NCI-H2171 (cell line): Measurements from ENCODE around the gene DHX35.
"Not testable (repeated sequence)": the region's sequence is repeated elsewhere in the genome, so short reads cannot be mapped to it uniquely, and the experiment has no call there.

ENCODE experiments used
- DNase-seq: peaks from one replicate; lab custom pipeline; 2025; lab: John Stamatoyannopoulos, UW

The DHX35 gene

DNA sequence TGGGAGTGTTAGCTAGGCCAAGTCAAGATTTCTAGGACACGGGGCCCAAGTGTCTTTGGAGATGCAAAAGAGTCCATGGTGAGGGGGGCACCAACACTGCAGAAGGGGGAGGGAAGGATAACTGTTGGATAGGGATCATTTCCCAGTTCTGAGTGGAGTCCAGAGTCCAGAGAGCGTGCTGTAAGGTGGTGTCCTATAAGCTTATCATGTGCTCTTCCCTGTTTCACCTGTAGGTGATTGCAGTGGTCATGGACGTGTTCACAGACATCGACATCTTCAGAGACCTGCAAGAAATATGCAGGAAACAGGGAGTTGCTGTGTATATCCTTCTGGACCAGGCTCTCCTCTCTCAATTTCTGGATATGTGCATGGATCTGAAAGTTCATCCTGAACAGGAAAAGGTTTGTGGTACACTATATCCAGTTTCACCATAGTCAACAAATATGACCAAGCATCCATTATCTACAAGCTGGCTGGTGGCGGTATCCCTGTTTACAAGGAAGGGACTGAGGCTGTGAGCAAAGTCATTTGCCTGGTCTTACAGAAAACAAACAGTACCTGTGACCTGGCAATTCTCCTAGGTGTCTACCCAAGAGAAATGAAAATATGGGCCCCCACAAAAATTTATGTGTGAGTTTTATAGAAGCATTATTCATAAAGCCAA is 20.3 kb upstream of the DHX35 start:
- no peak for DNase-seq

DNA sequence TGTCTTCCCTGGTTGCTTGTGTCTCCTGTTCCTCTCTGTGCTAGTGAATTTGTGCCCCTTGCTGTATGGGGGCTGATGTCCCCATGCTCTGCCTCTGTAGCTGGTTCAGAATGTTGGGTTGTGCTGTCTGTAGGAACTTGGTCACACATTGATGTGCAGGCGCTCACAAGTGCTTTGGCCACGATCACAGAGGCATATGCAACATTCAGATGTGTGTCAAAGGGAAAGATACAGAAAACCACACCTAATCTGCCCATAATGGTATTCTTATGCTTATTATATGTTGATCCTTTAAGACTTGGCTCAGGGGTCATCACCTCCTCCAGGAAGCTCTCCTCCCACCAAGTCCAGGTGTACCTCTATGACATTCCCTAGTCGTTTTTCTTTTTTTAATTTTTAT is 17.1 kb upstream of the DHX35 start:
- DNase-seq, result no peak

GRCh38 chr20:38946836-38947235 is 15.3 kb upstream of the DHX35 start:
- DNase-seq, result no peak

GRCh38 chr20:38947931-38948362 is 14.2 kb upstream of the DHX35 start:
- no peak for DNase-seq

DNA sequence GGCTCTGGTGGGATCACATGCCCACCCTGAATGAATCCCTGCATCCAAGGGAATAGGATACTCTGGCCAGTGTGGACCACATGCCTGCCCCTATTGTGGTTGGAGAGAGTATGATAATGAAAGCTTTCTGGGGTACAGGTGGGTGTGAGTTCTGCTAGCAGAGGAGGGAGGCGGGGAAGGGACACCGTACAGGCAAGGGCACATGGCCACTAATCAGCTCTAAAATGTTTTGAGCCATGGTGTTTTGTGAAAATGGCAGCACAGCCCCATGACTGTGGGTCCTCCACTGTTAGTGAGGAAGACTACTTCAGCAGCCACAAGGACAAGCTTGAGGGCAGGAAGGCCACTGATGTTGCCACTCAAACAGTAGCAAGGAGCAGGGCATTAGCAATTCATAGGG is 11.9 kb upstream of the DHX35 start:
- no peak for DNase-seq

DNA sequence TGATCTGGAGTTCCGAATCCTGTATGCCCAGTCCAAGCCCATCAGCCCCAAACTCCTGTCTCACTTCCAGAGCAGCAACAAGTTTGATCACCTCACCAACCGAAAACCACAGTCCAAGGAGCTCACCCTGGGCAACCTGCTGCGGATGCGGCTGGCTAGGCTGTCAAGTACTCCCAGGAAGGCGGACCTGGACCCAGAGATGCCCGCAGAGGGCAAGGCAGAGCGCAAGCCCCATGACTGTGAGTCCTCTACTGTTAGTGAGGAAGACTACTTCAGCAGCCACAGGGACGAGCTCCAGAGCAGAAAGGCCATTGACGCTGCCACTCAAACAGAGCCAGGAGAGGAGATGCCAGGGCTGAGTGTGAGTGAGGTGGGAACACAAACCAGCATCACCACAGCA is 10.5 kb upstream of the DHX35 start:
- DNase-seq, result no peak

DNA sequence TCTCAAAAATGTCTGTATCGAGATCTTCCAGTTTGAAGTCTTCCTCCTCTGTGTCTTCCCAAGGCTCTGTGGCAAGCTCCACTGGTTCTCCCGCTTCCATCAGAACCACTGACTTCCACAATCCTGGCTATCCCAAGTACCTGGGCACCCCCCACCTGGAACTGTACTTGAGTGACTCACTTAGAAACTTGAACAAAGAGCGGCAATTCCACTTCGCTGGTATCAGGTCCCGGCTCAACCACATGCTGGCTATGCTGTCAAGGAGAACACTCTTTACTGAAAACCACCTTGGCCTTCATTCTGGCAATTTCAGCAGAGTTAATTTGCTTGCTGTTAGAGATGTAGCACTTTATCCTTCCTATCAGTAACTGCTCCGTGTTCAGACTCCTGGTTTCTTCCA is 10.0 kb upstream of the DHX35 start:
- DNase-seq, result no peak

- DNase-seq, result no peak
These were observed 8.4 kb upstream of the DHX35 start for GRCh38 chr20:38953630-38954340.

DNA sequence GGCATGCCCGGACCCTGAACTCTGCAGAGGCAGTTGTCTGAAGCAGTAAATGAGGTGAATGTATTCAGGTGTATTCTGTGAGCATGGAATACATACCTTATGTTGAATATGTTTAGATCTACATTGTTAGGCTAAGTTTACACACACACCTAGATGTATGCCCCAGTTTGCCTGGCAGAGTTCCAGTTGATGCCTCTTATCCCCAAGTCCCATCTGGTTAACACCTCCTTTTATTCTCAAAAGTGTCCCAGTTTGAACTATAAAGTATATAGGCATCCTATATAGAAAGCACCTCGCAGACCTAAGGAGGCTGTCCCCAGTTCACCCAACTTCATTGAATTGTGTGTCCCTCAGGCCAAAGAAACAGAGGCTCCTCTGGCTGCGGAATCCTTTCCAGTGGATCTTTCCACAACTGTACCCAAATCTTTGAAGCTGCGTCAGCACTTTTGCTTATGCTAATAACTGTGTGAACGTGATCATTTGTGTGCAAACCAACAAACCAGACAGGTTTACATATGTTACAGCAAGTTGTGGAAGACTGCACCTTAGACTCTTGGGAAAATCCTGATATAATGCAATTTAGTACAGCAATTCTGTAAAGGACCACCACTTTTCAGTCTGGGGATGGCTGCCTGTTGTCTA is 4.8 kb upstream of the DHX35 start:
- no peak for DNase-seq

GRCh38 chr20:38957915-38958485 is 4.1 kb upstream of the DHX35 start:
- DNase-seq, result no peak

- not testable (repeated sequence) for DNase-seq
These were observed 1.9 kb upstream of the DHX35 start for GRCh38 chr20:38960187-38960687.

DNA sequence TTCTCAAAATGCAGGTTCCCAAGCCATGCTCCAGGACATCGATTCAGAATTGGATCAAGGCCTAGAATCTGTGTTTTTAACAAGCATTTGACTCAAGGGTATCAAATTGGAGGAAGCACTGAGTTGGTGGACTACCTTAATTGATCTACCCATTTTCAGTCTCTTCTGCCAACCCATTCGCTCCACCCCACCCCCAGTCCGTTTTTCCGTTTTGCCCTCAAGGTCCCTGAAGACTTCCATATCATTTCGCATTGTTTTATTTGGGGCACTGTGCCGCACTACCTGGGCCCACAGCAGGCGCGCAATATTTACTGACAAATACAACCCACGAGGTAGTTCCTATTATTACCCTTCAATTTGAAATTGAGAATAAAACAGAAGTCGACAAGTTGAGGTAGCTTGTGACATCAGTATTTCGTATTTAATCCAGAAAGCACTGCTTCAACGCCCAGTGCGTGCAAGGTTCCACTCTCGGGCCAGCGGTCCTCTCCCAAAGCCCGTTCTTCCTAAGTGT is 557 bp upstream of the DHX35 start:
- no peak for DNase-seq

DNA sequence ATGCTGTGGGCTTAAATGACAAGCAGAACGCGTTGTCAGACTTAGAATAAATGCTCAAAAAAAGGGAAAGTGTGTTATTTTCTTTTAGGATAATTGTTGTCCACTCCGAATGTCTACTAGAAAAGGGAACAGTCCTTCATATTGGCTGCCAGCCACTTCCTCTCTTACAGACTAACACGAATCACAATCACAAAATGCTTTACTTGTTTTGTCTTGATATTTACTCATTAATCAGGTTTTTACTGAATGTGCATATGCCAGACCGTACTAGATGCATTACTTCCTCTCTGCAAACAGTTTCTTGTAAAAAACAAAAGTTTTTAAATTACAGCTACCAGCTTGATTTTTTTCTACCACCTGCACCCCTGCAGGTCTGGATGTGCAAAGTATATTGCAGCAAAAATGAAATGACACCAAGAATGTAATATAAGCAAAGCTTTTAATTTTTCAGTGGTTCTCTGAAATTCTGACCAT is 821 bp downstream of the DHX35 start:
- DNase-seq, result no peak

GRCh38 chr20:38963745-38964144 is 1.6 kb downstream of the DHX35 start:
- DNase-seq, result no peak

DNA sequence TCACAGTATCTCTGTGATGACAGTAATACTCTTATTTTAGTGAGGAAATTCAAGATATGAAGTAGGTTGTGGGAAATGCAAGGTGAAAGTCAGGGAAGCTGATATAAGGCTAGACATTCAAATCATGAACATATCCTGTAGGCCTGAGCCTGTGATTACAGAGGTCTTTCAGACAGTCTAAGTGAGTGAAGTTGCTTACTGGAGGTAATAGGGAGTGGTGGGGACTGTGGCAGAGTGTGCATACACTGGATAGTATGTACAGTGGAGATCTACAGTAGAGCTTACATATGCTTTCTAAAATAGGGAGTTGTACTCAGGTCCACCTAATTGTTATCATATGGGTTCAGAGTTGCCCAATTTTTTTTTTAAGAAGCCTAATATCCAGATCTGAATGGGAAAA is 3.1 kb downstream of the DHX35 start:
- no peak for DNase-seq

GRCh38 chr20:38968090-38968489 is 5.9 kb downstream of the DHX35 start:
- DNase-seq, result no peak

DNA sequence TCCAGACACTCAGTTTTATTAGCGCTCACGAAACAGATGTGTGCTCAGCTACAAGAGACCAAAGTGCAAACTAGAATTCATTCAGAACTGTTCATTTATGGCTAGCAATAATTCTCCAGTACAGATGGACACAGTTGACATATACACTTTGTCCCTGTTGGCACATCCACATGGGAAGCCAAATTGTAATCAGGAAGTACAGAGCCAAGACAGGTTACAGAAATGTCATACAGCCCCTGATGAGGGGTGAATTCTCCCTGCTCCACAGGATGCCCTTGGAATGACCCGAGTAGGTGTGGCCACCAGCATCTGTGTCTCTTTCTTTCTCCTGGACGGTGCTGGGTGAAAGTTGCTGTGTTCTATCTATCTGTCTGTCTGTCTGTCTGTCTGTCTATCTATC is 7.6 kb downstream of the DHX35 start:
- no peak for DNase-seq

GRCh38 chr20:38970302-38970701 is 8.2 kb downstream of the DHX35 start:
- DNase-seq, result no peak

- DNase-seq, result no peak
These were observed 11.0 kb downstream of the DHX35 start for GRCh38 chr20:38973107-38973506.

- no peak for DNase-seq
These were observed 11.5 kb downstream of the DHX35 start for GRCh38 chr20:38973645-38974044.

GRCh38 chr20:38975539-38976120 is 13.5 kb downstream of the DHX35 start:
- DNase-seq, result no peak

GRCh38 chr20:38979434-38979833 is 17.3 kb downstream of the DHX35 start:
- DNase-seq, result no peak
